Pons (tissue), 1 donor: ENCODE measurements around the gene WFIKKN2.

ENCODE experiments used
- DNase-seq: peaks from one replicate; pipeline ENCODE4 v3.0.0-alpha.2; 2016; ENCODE audit warnings: low spot score

Gene WFIKKN2

GRCh38 chr17:50836826-50837225 lies 1.4 kb downstream of the WFIKKN2 start:
- DNase-seq: no peak

DNA sequence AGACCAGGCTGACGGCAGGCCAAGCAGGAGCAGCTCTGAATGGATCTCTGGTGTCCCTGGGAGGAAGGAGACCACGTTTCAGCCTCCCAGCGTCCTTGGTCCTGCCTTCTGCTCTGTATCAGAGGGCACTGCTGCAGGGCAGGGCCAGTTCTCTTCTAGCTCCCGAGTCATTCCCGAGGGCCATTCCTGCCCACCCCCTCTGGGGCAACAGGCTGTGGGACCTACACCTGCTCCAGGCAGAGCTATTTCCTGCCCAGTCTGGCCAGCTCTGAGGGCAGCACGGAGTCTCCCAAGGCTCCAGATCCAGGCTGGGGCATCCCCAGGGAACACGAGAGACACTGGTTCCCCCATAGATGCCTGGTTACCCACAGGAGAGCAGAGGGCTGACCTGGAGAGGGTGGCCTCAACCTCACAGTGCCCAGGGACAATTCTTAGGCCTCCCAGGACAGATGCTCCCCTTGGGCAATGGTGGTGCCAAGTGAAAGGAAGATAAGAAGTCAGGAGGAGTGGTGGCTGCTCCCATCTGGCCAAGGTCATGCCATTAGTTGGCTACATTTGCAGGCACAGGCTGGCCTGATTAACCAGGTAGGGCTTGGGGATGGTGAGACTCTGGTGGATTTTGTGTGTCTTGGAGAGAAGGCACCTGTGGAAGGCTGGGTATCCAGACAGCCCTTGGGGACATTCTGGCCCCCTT lies 2.0 kb downstream of the WFIKKN2 start:
- DNase-seq: no peak

- DNase-seq: peak; percentile 82
Observed at GRCh38 chr17:50837980-50838954, 2.9 kb downstream of the WFIKKN2 start.

DNA sequence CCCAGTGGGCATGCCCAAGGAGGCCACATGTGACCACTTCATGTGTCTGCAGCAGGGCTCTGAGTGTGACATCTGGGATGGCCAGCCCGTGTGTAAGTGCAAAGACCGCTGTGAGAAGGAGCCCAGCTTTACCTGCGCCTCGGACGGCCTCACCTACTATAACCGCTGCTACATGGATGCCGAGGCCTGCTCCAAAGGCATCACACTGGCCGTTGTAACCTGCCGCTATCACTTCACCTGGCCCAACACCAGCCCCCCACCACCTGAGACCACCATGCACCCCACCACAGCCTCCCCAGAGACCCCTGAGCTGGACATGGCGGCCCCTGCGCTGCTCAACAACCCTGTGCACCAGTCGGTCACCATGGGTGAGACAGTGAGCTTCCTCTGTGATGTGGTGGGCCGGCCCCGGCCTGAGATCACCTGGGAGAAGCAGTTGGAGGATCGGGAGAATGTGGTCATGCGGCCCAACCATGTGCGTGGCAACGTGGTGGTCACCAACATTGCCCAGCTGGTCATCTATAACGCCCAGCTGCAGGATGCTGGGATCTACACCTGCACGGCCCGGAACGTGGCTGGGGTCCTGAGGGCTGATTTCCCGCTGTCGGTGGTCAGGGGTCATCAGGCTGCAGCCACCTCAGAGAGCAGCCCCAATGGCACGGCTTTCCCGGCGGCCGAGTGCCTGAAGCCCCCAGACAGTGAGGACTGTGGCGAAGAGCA lies 4.4 kb downstream of the WFIKKN2 start:
- no peak for DNase-seq

DNA sequence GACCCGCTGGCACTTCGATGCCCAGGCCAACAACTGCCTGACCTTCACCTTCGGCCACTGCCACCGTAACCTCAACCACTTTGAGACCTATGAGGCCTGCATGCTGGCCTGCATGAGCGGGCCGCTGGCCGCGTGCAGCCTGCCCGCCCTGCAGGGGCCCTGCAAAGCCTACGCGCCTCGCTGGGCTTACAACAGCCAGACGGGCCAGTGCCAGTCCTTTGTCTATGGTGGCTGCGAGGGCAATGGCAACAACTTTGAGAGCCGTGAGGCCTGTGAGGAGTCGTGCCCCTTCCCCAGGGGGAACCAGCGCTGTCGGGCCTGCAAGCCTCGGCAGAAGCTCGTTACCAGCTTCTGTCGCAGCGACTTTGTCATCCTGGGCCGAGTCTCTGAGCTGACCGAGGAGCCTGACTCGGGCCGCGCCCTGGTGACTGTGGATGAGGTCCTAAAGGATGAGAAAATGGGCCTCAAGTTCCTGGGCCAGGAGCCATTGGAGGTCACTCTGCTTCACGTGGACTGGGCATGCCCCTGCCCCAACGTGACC lies 5.0 kb downstream of the WFIKKN2 start:
- no peak for DNase-seq

DNA sequence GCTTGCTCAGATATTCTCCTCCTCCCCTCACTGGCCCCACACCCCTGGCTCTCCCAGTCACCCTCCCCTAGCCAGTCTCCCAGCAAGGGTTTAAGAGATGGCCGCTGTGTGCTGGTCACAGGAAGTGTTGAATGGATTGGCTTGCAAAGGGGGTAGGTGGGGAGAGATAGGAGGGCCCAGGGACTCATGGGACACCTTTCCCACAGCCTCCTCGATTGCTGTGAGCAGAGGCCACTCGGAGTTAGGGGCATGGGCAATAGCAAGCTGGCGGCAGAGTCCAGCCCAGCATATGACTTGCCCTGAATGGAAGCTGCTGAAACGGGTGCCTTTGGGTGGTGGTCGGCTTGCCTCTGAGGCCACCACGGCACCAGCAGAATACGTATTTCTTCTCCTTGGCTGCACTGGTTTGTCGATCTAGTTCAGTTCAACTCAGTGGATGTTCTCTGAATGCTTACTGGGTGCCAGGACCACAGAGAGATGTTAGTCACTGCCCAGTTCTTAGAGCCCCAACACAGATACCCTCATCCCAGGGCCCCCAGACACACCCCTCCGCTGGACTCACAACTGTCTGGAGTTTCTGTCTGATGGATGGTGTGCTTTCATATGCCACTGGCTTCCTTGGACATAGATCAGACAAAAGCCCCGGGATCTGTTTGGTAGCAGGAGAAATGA lies 6.0 kb downstream of the WFIKKN2 start:
- no peak for DNase-seq

- peak; percentile 81 for DNase-seq
Observed at GRCh38 chr17:50841949-50842354, 6.6 kb downstream of the WFIKKN2 start.

GRCh38 chr17:50842506-50843149 lies 7.2 kb downstream of the WFIKKN2 start:
- DNase-seq: no peak

GRCh38 chr17:50843150-50843905 lies 7.9 kb downstream of the WFIKKN2 start:
- no peak for DNase-seq

- peak; percentile 61 for DNase-seq
Observed at GRCh38 chr17:50844117-50844700, 8.8 kb downstream of the WFIKKN2 start.

DNA sequence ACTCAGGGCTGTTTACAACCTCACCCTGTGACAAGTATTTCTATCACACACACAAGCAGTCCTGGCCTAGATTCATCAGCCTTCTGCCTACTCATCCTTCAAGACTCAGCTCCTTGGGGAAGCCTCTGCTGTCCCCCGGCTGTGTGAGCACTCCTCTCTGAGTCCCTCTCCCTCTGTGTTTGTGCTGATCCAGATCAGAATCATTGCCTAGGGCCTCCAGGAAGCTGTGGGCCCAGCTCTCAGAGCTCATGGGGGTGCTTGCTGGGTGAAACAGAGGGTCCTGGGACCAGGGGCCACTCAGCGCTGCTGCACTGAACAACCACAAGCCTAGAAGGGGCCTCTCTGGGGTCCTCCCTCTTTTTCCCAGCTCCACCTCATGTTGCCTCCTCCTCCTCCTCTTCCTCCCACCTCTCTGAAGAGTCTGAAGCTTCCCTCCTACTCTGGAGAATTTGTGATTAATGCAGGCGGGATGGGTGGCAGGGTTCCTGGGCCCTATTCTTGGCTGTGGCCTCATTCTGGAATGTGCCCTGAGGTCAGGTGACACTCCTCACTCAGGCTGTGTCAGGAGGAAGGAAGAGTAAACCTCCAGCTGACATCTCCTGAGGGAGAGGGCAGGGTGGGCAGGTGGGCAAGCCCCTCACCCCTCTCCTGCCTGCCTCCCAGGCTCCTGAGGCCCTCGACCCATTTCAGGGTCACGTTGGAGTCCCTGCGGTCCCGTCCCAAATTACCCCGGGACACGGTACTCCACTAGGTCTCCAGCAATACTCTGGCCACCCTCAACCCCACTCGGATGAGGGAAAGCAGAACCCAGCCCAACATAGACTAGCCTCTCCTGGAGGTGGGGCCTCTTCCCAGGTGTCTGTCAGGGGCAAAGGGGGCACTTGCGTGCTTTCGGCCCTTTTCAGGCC lies 10.1 kb downstream of the WFIKKN2 start:
- DNase-seq: no peak

DNA sequence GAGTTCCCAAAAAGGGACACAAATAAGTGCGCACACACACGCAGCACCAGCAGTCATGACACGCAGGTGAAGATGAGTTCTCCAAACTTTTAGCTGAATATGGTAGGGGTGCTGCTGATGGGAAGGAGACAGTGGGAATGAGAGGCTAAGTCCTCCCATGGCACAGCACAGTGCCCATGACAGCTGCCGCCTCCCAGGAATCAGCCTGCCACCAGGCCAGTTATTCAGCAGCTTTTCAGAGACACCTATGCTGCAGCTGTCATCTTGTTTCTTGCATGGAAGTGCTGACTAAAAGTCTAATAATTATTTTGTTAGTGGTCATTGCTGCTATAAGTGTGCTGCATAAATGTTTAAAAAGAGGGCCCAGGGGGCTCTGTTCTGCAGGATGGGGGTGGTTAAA lies 12.2 kb downstream of the WFIKKN2 start:
- DNase-seq: no peak

GRCh38 chr17:50848039-50848438 lies 12.7 kb downstream of the WFIKKN2 start:
- DNase-seq: no peak

DNA sequence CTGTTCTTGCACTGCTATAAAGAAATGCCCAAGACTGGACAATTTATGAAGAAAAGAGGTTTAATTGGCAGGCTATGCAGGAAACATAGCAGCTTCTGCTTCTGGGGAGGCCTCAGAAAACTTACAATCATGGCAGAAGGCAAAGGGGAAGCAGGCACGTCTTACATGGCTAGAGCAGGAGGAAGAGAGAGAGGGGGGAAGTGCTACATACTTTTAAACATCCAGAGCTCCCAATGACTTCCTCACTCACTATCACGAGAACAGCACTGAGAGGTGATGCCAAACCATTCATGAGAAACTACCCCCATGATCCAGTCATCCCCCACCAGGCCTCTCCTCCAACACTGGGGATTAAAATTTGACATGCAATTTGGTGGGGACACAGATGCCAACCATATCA lies 13.3 kb downstream of the WFIKKN2 start:
- no peak for DNase-seq

GRCh38 chr17:50850640-50851039 lies 15.3 kb downstream of the WFIKKN2 start:
- no peak for DNase-seq

- DNase-seq: no peak
Observed at GRCh38 chr17:50853015-50853615, 17.7 kb downstream of the WFIKKN2 start.

GRCh38 chr17:50853781-50854180 lies 18.4 kb downstream of the WFIKKN2 start:
- DNase-seq: no peak

DNA sequence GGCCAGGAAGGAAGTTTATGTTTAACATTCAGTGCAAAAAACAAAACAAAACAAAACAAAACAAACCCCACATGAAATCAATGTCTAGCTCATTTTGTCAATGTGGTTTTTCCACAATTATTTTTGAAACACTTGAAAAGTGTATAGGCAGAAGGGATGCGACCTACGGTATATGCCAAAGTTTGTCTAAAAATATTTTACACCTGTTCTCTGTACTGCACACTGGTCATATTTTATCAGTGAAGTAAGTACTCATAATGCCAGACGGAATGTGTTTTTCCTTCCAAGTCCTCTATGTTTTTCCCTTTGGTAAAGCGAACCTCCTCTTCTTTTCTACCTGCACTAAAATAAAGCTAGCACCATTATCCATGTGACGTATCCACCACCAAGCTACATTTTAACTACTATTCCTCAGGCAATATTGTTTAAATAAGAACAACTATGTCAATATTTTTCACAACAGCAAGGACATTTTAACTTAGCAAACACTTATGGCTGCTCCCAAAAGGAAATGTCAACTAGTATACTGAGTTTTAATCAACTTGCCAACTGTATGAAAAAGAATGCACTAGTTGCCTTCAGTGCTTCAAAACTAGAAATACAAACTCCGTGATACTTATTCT lies 20.4 kb downstream of the WFIKKN2 start:
- no peak for DNase-seq
